ENCODE measurements around the gene THEMIS2.
A peak's percentile ranks its signal among the peaks of the same experiment; 100 is the strongest.
"Not testable (repeated sequence)": the region's sequence is repeated elsewhere in the genome, so short reads cannot be mapped to it uniquely, and the experiment has no call there.

THEMIS2 gene

GRCh38 chr1:27868932-27869718 is 3.2 kb upstream of the THEMIS2 start:
- no peak for DNase-seq (ENCODE audit: low read depth)
- H3K4me3 ChIP-seq (ENCODE audit: control insufficient read depth, low read depth, low read length) = no peak overlapping the region
- TF ChIP-seq, protein P1, sequence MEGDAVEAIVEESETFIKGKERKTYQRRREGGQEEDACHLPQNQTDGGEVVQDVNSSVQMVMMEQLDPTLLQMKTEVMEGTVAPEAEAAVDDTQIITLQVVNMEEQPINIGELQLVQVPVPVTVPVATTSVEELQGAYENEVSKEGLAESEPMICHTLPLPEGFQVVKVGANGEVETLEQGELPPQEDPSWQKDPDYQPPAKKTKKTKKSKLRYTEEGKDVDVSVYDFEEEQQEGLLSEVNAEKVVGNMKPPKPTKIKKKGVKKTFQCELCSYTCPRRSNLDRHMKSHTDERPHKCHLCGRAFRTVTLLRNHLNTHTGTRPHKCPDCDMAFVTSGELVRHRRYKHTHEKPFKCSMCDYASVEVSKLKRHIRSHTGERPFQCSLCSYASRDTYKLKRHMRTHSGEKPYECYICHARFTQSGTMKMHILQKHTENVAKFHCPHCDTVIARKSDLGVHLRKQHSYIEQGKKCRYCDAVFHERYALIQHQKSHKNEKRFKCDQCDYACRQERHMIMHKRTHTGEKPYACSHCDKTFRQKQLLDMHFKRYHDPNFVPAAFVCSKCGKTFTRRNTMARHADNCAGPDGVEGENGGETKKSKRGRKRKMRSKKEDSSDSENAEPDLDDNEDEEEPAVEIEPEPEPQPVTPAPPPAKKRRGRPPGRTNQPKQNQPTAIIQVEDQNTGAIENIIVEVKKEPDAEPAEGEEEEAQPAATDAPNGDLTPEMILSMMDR (conservative IDR thresholded peaks at IDR 0.05; ENCODE audit: control insufficient read depth, insufficient read depth, low read depth, low read length) = no peak

- TF ChIP-seq, protein P1 (conservative IDR thresholded peaks at IDR 0.05; ENCODE audit: control insufficient read depth, insufficient read depth, low read depth, low read length) = no peak
- no peak overlapping the region for H3K4me3 ChIP-seq (ENCODE audit: control insufficient read depth, low read depth, low read length)
- no peak for DNase-seq (ENCODE audit: low read depth)
Measured at GRCh38 chr1:27869719-27870085, 2.6 kb upstream of the THEMIS2 start.

- DNase-seq (ENCODE audit: low read depth) = not testable (repeated sequence)
Measured at GRCh38 chr1:27871076-27871475, 1.3 kb upstream of the THEMIS2 start.

GRCh38 chr1:27872802-27873551 is 633 bp downstream of the THEMIS2 start:
- peak; percentile 67 for DNase-seq (ENCODE audit: low read depth)

More at GRCh38 chr1:27871076-27871475, 1.3 kb upstream of the THEMIS2 start:
- not testable (repeated sequence) for H3K4me3 ChIP-seq (ENCODE audit: control insufficient read depth, low read depth, low read length)

GRCh38 chr1:27873671-27874384 is 1.5 kb downstream of the THEMIS2 start:
- TF ChIP-seq, protein P1 (conservative IDR thresholded peaks at IDR 0.05; ENCODE audit: control insufficient read depth, insufficient read depth, low read depth, low read length) = no peak
- H3K4me3 ChIP-seq (ENCODE audit: control insufficient read depth, low read depth, low read length) = no peak overlapping the region
- DNase-seq (ENCODE audit: low read depth) = no peak

More at GRCh38 chr1:27872802-27873551, 633 bp downstream of the THEMIS2 start:
- TF ChIP-seq, protein P1 (conservative IDR thresholded peaks at IDR 0.05; ENCODE audit: control insufficient read depth, insufficient read depth, low read depth, low read length) = no peak
- H3K4me3 ChIP-seq (ENCODE audit: control insufficient read depth, low read depth, low read length) = peak overlapping the region; percentile 75

DNA sequence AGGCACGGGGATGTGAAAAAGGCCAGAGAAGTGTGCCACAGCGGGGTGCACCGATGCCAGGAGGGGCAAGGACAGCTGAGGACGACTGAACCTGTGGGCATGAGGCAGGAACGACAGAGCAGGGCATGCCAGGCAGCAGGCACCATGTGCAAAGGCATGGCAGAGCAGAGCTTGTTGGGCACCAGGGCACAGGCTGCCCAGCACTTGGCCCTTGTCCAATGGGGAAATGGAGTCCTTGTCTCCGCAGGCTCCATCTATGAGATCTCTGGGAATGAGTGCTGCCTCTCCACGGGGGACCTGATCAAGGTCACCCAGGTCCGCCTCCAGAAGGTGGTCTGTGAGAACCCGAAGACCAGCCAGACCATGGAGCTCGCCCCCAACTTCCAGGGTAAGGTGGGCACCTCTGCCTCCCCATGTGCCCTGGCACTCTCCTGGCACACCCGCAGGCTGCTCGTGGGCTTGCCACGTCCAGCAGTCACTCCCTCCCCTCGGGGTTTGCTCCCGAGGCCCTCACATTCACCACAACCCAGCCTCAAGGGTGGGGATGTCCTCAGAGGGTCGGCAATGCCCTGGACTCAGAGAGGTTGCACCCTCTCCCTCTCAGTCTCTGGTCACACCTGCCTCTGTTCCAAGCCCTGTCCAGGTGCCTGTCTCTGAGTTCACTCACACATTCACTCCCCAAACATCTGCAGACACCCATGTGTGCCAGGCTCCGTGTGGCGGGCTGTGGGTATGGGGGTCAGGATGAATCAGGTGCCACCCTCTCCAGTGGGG is 4.2 kb downstream of the THEMIS2 start:
- TF ChIP-seq, protein P1 (conservative IDR thresholded peaks at IDR 0.05; ENCODE audit: control insufficient read depth, insufficient read depth, low read depth, low read length) = no peak
- no peak for DNase-seq (ENCODE audit: low read depth)
- H3K4me3 ChIP-seq (ENCODE audit: control insufficient read depth, low read depth, low read length) = no peak overlapping the region
